Stimulated activated CD4-positive, alpha-beta T cell treated with anti-CD3 and anti-CD28 coated beads, Interleukin-12 subunit alpha, Interleukin-12 subunit beta, amount 100 ng/mL, for 24 hours (primary cell): Measurements from ENCODE around the gene PAPLN.

Source experiments
- DNase-seq, 2 experiments: peaks; one replicate each; pipeline ENCODE4 v3.0.0-alpha.2; 2020; ENCODE audit warnings: low read depth in 2 of 2

The PAPLN gene

DNA sequence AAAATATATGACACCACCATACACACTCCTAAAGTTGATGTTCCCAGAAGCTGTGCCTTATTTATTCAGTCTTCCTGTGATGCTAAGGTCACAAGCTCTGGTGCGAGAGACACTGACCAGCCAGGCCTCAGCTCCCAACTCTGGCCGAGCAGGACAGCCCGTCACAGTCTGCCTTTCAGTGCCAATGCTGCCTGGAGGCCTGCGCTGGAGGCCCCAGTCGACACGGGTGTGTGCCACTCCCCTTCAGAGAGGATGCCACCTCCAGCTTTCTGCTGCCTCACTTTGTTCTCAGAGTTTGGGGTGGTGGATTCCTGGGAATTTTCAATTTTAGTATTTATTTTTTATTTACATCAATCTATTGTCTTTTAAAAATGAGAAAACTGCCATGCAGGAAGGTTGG lies 7.3 kb upstream of the PAPLN start:
- no peak for DNase-seq

- no peak for DNase-seq
Observed at GRCh38 chr14:73231981-73232851, 5.1 kb upstream of the PAPLN start.

DNA sequence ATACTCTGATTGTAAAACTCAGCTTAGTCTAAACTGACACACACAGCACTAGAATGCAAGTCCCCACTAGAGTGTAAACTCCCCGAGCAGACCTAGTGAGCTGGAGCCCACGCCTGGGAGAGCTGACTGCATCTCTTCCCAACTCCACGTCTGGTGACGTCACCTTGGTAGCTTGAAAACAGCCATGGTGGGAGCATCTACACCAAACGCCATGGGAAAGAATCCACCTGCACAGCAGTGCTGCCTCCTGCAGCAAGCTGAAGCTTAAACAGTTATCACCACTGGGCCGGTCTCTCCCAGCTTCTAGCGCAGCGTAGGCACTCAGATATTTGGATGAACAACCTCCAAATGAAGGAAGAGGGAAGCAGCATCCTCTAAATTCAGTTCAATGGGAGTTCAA lies 4.3 kb upstream of the PAPLN start:
- no peak for DNase-seq

DNA sequence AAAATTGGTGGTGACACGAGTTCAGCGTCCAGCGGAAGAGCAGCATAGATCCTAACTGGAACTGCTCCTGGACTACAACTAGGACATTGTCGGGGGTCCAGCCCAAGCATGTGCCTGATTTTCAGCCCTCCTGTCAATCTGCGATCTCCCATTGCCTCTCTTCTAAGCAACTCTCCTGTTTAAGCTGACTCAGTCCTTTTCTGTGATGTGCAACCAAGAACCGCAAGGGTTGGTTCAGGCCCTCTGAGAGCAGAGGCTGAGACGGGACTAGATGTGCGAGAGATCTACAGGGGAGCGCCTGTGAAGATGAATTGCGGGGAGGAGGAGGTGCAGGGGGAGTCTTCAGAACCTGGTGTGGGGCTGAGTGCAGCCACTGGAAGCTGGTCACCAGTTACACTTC lies 3.7 kb upstream of the PAPLN start:
- DNase-seq, result no peak

DNA sequence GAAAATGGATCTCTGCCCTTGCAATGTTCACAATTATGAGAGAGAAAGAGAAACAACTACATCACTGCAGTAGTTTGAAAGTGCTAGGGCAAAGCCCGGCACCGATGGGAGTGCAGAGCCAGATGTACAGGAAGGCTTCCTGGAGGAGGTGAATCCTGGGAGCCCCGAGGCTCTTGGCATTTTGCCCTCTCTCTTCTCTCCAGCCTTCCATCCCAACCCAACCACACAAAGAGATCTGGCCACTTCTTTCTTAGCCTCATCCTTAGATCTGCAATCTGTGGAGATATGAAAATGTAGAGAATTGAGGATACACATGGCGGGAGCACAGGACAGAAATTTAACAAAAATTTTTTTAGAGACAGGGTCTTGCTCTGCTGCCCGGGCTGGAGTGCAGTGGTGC lies 3.3 kb upstream of the PAPLN start:
- DNase-seq, result no peak

DNA sequence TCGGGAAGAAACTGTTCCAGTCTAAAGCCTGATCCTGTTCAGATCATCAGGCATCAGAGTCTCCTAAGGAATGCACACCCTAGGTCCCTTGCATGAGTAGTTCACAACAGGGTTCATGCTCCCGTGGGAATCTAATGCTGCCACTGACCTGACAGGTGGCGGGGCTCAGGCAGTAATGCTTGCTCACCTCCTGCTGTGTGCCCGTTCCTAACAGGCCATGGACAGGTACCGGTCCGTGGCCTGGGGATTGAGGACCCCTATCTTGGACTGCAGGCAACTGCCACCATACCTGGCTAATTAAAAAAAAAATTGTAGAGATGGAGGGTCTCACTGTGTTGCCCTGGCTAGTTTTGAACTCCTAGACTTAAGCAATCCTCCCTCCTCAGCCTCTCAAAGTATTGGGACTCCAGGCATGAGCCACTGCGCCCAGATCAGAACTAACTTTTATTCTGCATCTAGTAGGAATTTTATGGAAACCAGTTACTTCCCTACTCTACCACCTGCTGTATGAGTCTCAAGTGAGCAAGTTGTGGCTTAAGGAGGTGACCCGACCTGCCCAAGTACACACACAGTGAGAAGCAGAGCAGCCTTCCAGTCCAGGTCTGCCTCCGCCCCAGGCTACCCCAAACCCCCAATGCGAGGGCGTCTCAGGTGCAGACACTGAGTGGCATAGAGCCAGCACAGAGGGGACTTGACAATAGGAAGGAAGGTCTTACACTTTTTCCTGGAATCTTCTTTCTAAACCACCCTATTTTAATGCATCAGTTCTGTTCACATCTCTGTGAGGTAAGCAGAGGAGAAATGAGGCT lies 2.5 kb upstream of the PAPLN start:
- no peak for DNase-seq

- no peak for DNase-seq
Observed at GRCh38 chr14:73235531-73236155, 1.7 kb upstream of the PAPLN start.

- no peak for DNase-seq
Observed at GRCh38 chr14:73236157-73236556, 1.1 kb upstream of the PAPLN start.

GRCh38 chr14:73236752-73237218 lies 521 bp upstream of the PAPLN start:
- DNase-seq, result no peak

DNA sequence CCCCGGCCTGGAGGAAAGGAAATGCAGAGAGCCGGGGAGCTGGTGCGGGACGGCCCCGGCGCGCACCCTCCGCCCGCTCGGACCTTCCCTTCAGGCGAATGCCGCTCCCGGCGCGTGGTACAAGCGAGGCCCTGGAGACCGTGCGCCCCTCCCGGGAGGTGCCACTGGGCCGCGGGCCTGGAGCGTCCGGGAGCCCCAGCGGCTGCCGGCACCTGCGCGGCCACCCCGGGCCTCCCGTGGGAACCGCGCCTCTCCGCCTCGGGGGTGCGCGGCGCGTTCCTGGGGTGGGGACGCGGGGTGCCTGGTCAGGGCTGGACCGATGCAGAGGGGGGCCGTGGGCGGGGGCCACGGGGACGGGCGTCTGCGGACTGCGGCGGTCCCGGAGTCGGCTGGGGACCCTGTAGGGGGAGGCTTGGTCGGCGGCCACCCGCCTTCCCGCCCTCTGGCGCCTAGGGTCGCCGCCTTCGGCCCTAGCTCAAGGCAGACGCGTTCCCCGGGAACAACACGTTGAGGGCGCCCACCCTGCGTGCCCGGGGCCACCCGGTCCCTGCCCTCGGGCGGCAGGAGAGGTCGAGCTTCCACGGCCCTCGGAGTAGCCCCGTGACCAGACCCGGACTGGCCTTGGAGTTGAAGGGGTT lies 599 bp downstream of the PAPLN start:
- DNase-seq, result no peak

DNA sequence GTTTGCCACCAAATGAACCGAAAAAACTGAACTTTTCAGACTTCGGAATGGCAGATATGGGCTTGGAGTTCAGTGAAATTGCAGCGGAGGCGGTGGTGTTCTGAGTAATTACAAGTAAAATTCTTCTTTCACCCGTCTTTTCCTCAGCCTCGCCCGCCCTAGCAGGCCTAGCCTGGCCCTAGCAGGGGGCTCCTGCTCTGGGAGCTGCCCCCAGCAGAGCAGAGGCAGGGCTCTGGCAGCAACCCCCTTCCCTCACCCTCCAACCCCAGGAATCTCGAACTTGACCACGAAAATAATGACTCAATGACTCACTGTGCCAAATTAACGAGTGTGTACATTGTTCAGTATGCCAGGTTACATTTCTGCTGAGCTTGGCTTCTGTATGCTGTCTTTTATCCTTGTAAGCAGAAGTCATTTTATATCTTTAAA lies 1.1 kb downstream of the PAPLN start:
- DNase-seq, result no peak

DNA sequence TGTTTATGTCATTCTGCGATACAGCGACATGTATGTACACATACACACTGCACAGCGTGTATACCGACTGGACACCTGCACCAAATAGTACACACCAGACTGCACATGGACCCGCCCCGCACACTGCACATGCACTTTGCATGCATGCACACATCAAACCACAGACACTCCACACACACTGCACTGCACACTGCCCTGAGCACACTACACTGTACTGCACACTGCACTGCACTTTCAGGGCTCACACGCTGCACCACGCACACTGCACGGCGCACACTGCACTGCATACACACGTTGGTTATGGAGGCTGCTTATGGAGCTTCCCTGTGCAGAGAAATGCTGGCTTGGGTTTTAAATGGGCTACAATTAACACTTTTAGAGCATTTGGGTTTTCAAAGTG lies 1.6 kb downstream of the PAPLN start:
- DNase-seq, result no peak

DNA sequence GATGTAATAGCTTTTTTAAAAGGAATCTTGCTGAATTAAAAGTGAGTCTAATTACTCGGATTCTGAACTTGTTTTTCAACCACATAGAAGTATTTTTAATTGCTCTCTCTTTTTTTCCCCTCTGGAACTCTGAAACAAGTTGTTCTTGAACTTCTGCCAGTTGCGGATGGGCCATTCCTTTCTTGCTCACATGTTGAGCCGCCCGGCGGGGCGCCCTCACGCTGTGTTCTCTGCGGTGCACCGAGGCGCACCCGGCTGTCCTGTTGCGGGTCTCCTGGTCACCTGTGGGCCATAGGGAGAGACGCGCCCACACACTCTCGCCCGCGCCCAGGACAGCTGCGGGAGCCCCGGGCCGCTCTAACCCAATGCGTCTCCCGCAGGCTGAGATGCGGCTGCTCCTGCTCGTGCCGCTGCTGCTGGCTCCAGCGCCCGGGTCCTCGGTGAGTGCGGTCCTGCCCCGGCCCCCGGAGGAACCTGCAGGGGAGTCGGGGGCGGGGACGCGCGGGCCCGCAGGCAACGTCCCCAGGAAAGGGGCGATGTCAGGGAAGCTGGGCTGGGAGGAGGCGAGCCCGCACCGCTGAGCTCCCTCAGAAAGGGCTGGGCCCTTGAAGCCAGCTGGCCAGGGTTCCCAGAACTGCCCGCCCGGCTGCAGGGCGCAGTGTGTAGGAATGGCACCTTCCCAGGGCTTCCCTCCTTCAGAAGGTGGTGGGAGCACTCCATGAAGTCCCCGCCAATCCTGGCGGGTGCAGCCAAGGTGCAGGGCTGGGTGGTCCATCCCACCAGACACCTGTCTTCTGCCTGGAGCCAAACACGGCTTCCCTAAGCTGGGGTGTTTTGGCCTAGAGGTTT lies 2.3 kb downstream of the PAPLN start:
- no peak for DNase-seq

DNA sequence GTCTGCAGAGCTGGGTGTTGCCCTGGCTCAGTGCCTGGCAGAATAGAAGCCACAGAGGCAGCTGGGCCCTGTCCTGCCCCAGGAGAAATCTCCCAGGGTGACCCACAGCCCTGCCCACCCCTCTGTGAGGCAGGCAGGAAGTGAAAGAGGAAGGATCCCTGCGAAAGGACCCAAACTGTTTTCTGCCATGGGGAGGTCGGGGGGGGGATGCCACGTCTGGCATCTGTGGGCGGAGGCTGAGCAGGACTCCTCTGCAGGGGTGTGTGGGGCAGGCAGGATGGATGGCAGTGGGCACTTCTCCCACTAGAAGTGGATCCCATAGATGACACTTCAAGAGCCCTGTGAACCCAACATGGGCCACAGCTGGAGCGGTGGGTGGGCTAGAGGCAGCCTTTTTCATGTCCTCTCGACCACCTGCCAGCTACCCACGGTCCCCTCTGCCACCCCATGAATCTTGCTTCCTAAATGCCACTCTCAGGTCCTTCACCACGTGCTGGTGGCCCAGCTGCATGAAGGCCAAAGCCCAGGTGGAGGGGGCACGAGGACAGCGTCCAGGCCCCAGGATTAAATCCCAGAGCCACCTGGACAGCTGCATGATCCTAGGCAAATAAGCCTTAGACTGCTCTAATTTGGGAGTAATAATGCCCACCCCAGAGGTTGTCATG lies 3.6 kb downstream of the PAPLN start:
- no peak for DNase-seq

- no peak for DNase-seq
Observed at GRCh38 chr14:73241481-73242165, 4.3 kb downstream of the PAPLN start.

DNA sequence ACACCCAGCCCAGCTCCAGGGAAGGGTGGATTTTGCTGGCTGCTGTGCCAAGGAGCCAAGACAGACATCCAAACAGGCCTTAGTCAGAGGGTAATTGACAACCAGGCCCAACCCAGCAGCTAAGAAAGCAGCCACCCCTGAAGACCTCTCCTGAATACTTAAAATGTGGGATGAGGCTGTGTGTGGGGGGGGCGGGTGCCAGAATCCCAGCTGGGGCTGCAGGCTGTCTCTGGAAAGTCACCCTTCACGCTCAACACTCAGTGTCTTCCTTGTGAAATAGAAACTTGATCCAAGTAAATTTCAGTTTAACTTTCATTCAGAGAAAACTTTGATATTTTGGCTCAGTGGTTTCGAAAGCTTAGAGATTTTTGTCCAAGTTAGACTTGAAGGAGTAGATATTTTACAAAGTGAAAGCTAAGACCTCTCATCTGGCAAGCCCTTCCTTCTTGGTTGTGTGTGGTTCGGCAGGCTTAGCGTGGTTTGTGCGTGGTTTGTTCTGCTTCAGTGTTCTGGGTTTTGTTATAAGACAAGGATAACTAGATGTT lies 5.1 kb downstream of the PAPLN start:
- DNase-seq, result no peak

GRCh38 chr14:73243341-73243740 lies 6.0 kb downstream of the PAPLN start:
- DNase-seq, result no peak

GRCh38 chr14:73243748-73244147 lies 6.4 kb downstream of the PAPLN start:
- DNase-seq, result no peak

DNA sequence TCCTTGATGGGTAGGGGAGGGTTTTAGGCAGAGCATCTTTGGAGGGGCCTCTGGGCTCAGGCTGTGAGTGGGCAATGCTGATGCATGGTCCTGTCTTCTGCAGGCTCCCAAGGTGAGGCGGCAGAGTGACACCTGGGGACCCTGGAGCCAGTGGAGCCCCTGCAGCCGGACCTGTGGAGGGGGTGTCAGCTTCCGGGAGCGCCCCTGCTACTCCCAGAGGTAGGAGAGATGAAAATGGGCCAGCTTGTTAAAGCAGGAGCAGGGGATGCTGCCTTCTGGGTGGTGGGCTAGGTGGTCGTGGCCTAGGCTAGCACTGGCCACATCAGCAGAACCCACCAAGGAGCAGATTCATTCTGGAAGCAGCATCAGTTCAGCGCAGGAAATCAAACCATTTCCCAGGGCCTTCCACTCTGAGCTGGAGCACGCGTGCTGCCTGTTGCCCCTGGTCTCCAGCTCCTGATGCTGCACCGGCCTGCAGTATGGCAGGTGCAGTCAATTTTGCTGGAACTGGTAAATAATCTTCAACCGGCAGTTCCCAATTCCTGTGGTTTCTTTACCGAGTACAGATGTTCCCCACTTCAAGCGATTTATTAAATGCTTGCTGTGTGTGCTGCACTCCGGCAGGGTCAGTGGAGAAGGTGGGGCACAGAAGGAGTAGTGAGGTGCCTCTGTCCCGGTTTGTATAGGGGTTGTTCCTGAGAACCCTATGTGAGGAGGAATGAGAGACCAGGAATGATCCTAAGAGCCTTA lies 7.4 kb downstream of the PAPLN start:
- DNase-seq, result no peak
